Measurements from ENCODE around the gene ITGB4. TPM values are rescaled to one million over a fixed set of nuclear protein-coding genes. Genes with fewer than 3 reads are reported as not detected.

ITGB4 gene
- total and polyA plus RNA-seq, 2 of the 13 experiments (the other 11 are each of a cell fraction or from before 2014, with no cell fraction given), result 6.9 to 14.5 TPM

GRCh38 chr17:75783803-75784472 lies 62.7 kb downstream of the ITGB4 start (continued):
- no peak for TF ChIP-seq ZKSCAN1 (IDR thresholded peaks at IDR 0.05; ENCODE audit: low read length)
- no peak for TF ChIP-seq DZIP1 (CRISPR knock-in tag; IDR thresholded peaks at IDR 0.05)
- no peak for TF ChIP-seq ZHX2 (IDR thresholded peaks at IDR 0.05; ENCODE audit: low read depth)
- TF ChIP-seq ZHX2 (CRISPR knock-in tag; IDR thresholded peaks at IDR 0.05; ENCODE audit: borderline replicate concordance), result 0 out of 2 replicates have a peak, but pooled peaks have one; percentile 22
- TF ChIP-seq TFDP1 (CRISPR knock-in tag; IDR thresholded peaks at IDR 0.05; ENCODE audit: borderline replicate concordance), result peak; percentile 66; the same call in 1 of the 2 replicates
- no peak for TF ChIP-seq SIN3A (IDR thresholded peaks at IDR 0.05; ENCODE audit: borderline replicate concordance, low read depth, low read length)
- TF ChIP-seq ZFP36L1 (CRISPR knock-in tag; IDR thresholded peaks at IDR 0.05), result peak; percentile 30; the same call in 1 of the 2 replicates
- TF ChIP-seq MYC (CRISPR knock-in tag; IDR thresholded peaks at IDR 0.05; ENCODE audit: borderline replicate concordance), result peak; percentile 7; the same call in 1 of the 2 replicates
- TF ChIP-seq ZBTB7B (CRISPR knock-in tag; IDR thresholded peaks at IDR 0.05), result no peak
- TF ChIP-seq ZNF484 (CRISPR knock-in tag; IDR thresholded peaks at IDR 0.05; ENCODE audit: borderline replicate concordance, low read depth), result no peak
- 0 out of 2 replicates have a peak, but pooled peaks have one; percentile 11 for TF ChIP-seq KDM2A (CRISPR knock-in tag; IDR thresholded peaks at IDR 0.05; ENCODE audit: borderline replicate concordance, low read depth)
- peak in 1 of 2 experiments; percentile 4; a peak in 1 of 4 replicates for TF ChIP-seq HMGXB4 (CRISPR knock-in tag; IDR thresholded peaks at IDR 0.05; ENCODE audit: borderline replicate concordance in 1 of 2, low read depth in 1 of 2)
- TF ChIP-seq ZNF430 (CRISPR knock-in tag; IDR thresholded peaks at IDR 0.05), result peak; percentile 67; the same call in 1 of the 2 replicates
- 0 out of 2 replicates have a peak, but pooled peaks have one; percentile 59 for TF ChIP-seq LBX2 (CRISPR knock-in tag; IDR thresholded peaks at IDR 0.05; ENCODE audit: borderline replicate concordance)
- TF ChIP-seq SSRP1 (CRISPR knock-in tag; IDR thresholded peaks at IDR 0.05), result no peak
- TF ChIP-seq HIVEP1 (CRISPR knock-in tag; IDR thresholded peaks at IDR 0.05), result peak; percentile 73
